GM12873 (cell line): ENCODE data around the gene SYNGR1.

ENCODE experiments used
- CTCF ChIP-seq: IDR thresholded peaks from 2 replicates; pipeline ENCODE4 v1.5.1; 2012; ENCODE audit warnings: low read depth, mild to moderate bottlenecking, moderate library complexity, low read length, control low read depth; ENCODE audit not compliant: insufficient read depth; ENCODE audit errors: missing control alignments

The SYNGR1 gene

GRCh38 chr22:39414886-39415285, 65.1 kb downstream of the SYNGR1 start:
- TF ChIP-seq CTCF, result no peak

DNA sequence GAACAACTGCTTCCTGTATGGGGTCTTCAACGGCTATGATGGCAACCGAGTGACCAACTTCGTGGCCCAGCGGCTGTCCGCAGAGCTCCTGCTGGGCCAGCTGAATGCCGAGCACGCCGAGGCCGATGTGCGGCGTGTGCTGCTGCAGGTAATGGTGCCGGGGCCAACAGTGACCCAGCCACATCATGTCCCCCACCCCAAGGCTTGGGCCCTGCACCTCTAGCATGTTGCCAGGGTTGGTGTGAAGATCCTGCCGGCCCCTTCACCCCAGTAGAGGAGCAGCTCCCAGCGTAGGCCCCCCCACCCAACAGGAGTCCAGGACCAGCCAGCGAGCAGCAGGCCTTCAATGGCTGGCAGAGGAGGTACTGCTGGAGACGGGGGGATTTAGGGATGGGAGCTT, 65.7 kb downstream of the SYNGR1 start:
- no peak for TF ChIP-seq CTCF

DNA sequence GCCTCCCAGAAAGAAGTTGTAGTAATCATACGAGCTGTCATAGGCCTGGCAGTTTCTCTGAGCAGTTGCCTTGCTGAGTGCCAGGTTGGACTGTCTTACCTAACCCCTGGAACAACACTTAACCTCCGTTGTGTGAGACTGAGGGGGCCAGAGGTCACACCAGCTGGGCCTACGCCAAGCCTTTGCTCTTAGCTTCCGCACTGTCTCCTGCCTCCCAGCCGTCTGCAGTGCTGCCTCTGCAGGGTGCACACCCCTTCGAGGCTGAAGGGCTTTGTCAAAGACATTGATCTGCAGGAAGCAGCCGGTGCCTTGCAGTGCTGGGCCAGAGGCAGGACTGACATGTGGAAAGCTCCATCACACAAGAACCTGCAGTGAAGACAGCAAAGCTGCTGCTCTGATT, 66.5 kb downstream of the SYNGR1 start:
- TF ChIP-seq CTCF, result no peak

- TF ChIP-seq CTCF, result no peak
Measured at GRCh38 chr22:39417641-39418040, 67.8 kb downstream of the SYNGR1 start.

DNA sequence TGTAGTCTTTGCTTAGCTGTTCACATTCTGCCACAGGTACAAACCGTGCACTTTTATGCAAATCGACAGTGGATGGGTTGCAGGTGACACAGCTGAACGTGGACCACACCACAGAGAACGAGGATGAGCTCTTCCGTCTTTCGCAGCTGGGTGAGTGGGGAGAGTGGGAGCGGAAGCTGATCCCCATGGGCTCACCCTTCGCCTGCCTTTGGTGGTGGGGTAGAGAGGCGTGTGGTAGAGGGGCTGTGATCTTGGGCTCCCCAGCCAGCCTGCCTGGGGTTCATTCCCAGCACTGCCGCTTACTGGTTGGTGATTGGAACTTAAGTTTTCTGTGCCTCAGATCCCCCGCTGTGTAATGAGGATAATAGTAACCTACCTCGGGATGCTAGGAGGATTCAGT, 68.9 kb downstream of the SYNGR1 start:
- TF ChIP-seq CTCF, result no peak

GRCh38 chr22:39419096-39419495, 69.3 kb downstream of the SYNGR1 start:
- TF ChIP-seq CTCF, result no peak

DNA sequence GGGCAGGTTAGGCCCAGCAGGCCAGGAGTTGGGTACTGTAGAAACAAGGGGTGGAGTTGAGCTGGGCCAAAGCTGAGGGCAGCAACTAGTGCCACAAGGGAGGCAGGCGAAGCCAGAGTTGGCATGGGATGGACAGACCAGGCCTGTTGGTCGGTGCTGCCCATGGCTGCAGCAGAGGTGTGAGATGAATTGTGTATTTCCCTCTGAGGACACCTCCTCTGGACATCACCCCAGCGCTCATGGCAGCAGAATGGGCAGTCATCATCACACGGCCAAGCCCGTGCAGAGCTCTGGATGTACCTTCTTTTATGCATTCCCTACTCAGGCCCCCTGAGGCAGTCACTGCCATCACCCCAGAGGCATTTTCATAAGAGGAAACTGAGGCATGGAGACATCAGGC, 70.1 kb downstream of the SYNGR1 start:
- TF ChIP-seq CTCF, result no peak
